Measurements from ENCODE around the gene ZNF688. TPM values are rescaled to one million over a fixed set of nuclear protein-coding genes. Genes with fewer than 3 reads are reported as not detected.

Gene ZNF688
- total RNA-seq, 1 experiment from 2014 or later = 3.1 TPM

Other genes with a start within 250 kb of the ZNF688 start
- gene CD2BP2, start 216.4 kb downstream of the ZNF688 start, total RNA-seq (2014; rRNA removed; shearing (Covaris generic)) = 42.7 and 53.6 TPM in 2 replicates
- 10.4 and 15.9 TPM in 2 replicates for gene TBC1D10B, start 201.2 kb downstream of the ZNF688 start, total RNA-seq (2014; rRNA removed; shearing (Covaris generic))
- gene MYL11, start 196.9 kb downstream of the ZNF688 start, total RNA-seq (2014; rRNA removed; shearing (Covaris generic)) = not detected in 2 replicates
- gene SEPTIN1, start 189.2 kb downstream of the ZNF688 start, total RNA-seq (2014; rRNA removed; shearing (Covaris generic)) = not detected in 2 replicates
- gene ZNF48, start 176.3 kb downstream of the ZNF688 start, total RNA-seq (2014; rRNA removed; shearing (Covaris generic)) = 4.1 and 7.4 TPM in 2 replicates
- gene ZNF771, start 164.1 kb downstream of the ZNF688 start, total RNA-seq (2014; rRNA removed; shearing (Covaris generic)) = 12.0 and 24.3 TPM in 2 replicates
- gene DCTPP1, start 141.7 kb downstream of the ZNF688 start, total RNA-seq (2014; rRNA removed; shearing (Covaris generic)) = 11.0 and 28.9 TPM in 2 replicates
- gene SEPHS2, start 125.8 kb downstream of the ZNF688 start, total RNA-seq (2014; rRNA removed; shearing (Covaris generic)) = 7.3 and 8.9 TPM in 2 replicates
- gene ITGAL, start 99.0 kb downstream of the ZNF688 start, total RNA-seq (2014; rRNA removed; shearing (Covaris generic)) = not detected in 2 replicates
- 22.7 and 29.2 TPM in 2 replicates for gene ZNF768, start 45.1 kb downstream of the ZNF688 start, total RNA-seq (2014; rRNA removed; shearing (Covaris generic))
- gene ZNF747, start 36.9 kb downstream of the ZNF688 start, total RNA-seq (2014; rRNA removed; shearing (Covaris generic)) = 1.5 and 2.6 TPM in 2 replicates
- 3.2 and 5.2 TPM in 2 replicates for gene ZNF764, start 13.3 kb downstream of the ZNF688 start, total RNA-seq (2014; rRNA removed; shearing (Covaris generic))
- 1.3 and 3.1 TPM in 2 replicates for gene ZNF785, start 14.0 kb upstream of the ZNF688 start, total RNA-seq (2014; rRNA removed; shearing (Covaris generic))
- 9.6 TPM in 2 replicates for gene ZNF689, start 38.7 kb upstream of the ZNF688 start, total RNA-seq (2014; rRNA removed; shearing (Covaris generic))
- 5.2 and 13.6 TPM in 2 replicates for gene PRR14, start 79.2 kb upstream of the ZNF688 start, total RNA-seq (2014; rRNA removed; shearing (Covaris generic))
- gene FBRS, start 86.7 kb upstream of the ZNF688 start, total RNA-seq (2014; rRNA removed; shearing (Covaris generic)) = 5.0 and 5.9 TPM in 2 replicates
- gene SRCAP, start 127.5 kb upstream of the ZNF688 start, total RNA-seq (2014; rRNA removed; shearing (Covaris generic)) = 5.0 and 6.2 TPM in 2 replicates
- 30.8 and 42.5 TPM in 2 replicates for gene PHKG2, start 176.7 kb upstream of the ZNF688 start, total RNA-seq (2014; rRNA removed; shearing (Covaris generic))
- 1.9 and 11.0 TPM in 2 replicates for gene CFAP119, start 190.3 kb upstream of the ZNF688 start, total RNA-seq (2014; rRNA removed; shearing (Covaris generic))
- 57.9 and 79.2 TPM in 2 replicates for gene RNF40, start 190.6 kb upstream of the ZNF688 start, total RNA-seq (2014; rRNA removed; shearing (Covaris generic))
- gene ZNF629, start 215.5 kb upstream of the ZNF688 start, total RNA-seq (2014; rRNA removed; shearing (Covaris generic)) = 10.7 and 13.9 TPM in 2 replicates